GM18873 (cell line): Measurements from ENCODE around the gene TMEM44.

Source experiments
- ATAC-seq: cut with Tn5 transposase; IDR thresholded peaks from one replicate; pipeline ENCODE4 v1.9.1; 2021; ENCODE audit warnings: mild to moderate bottlenecking, moderate library complexity, moderate number of reproducible peaks; ENCODE audit not compliant: unreplicated experiment, low FRiP score

The TMEM44 gene

DNA sequence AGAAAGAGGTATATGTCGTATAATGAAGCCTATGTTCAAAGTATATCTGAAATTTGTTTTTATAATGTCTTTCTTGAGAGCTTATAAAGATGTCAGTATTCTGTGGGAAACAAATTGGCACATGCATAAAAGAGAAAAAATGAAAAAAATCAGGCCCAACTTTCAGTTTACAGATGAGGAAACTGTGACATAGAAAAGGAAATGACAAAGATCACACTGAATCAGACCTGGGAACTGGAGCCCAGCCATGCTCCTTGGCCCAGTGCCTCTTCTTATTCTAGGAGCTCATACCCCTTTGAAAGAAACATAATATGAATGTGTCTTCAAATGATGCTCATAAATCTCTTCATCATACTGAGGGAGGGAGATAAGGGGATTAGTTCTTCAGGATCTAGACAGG lies 48.4 kb downstream of the TMEM44 start:
- ATAC-seq, result no peak

DNA sequence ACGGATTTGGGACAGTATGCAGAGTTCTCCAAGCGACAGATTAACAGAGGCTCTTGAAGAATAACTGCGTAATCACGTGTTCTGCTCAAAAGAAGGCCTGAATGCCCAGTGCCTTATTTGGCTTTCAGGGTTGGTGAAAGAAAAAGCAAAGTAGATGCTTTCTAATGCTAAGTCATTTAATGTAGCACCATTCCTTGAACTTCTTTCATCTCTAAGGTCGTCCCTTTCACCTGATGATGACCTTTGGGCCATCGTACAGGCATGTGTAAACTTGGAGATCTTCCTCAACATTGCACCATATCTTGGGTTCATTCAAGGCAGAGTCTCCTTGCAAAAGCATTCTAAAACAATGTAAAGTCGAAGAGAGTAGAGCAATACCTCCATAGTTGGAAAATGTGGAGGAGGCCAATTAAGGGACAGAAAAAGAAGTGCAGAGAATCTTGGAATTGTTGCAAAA lies 48.9 kb downstream of the TMEM44 start:
- no peak for ATAC-seq

DNA sequence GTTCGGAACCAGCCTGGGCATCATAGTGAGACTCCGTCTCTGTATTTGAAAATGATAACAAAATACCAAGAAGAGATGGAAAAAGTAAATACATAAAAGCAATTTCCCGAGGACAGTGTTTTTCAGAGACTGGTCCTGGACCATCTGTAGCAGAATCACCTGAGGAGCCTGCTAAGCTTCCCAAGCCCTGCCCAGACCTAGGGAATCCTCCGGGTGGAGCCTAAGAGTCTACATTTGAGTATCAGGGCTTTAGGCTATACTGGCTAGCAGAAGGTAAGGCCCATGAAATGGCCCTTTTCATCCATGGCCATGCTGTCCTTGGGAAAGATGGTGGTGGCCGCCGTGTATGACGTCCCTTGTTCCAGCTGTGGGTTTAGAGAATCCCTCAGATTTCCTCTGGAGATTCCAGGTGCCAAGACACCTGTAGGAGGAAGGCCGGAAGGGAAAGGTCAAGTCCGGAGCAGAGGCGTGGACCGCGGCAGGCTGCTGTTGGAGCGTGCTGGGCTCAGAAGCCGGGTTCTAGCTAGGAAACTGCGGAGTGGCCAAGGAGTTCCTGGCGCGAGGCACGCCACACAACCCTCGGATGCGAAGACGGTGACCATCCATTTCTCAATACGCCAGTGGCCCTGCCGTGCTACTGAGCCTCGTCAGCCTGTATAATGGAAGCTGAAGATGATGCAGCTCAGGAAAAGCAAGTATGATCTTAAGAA lies 50.9 kb downstream of the TMEM44 start:
- no peak for ATAC-seq

DNA sequence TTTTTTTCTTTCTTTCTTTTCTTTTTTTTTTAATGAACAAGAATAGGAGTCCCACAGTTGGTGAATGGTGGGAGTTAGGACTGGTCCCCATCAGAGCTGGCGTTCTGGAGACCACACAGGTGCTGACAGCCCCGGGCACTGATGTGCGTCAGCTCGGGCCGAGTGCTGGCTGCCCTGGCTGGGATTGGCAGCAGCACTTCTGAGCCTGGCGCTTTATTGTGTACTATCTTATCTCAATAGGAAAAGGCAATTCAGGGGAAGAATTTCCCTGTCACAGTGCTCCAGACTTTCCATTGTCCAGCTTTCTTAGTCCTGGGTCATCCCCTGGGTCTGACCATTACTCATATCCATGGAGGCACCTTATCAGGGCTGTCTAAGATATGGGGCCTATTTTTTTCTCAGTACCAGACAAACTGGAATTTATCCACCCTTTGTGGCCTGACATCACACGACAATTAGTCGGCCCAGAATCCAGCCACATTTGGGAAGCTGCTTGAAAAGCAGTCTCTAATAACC lies 54.1 kb downstream of the TMEM44 start:
- no peak for ATAC-seq

DNA sequence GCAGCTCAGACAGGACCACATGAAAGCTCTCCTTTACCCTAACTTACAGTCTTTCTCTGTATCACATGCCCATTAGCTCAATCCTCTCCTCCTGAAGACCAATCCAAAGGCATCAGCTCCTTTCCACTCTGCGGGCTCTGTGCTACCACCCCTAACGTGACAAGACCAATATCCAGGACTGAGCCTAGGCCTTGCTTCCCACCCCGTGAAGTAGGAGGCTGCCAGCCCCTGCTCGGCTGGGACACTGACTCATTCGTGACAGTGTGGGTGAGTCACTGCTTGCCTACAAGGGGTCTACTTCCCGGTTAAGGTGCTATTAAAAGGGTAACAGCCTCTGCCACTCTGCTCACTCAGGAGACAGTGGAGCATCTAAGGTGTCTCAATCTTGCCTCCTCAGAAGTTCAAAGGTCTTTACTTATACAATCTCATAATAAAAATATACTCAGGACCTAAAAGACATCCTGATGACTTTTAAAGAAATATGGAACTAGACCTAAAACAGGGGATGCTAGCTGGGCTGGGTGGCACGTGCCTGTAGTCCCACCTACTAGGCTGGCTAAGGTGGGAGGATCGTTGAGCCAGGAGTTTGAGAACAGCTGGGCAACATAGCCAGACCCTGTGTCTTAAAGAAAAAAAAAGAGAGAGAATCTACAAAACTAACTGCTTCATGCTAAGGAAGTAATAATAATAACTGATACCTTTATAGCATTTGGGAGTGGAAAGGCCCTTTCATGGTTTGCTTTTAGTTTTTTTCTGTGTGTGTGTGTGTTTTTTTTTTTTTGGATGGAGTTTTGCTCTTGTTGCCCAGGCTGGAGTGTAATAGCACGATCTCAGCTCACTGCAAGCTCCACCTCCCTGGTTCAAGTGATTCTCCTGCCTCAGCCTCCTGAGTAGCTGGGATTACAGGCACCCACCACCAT lies 55.0 kb downstream of the TMEM44 start:
- ATAC-seq, result no peak

DNA sequence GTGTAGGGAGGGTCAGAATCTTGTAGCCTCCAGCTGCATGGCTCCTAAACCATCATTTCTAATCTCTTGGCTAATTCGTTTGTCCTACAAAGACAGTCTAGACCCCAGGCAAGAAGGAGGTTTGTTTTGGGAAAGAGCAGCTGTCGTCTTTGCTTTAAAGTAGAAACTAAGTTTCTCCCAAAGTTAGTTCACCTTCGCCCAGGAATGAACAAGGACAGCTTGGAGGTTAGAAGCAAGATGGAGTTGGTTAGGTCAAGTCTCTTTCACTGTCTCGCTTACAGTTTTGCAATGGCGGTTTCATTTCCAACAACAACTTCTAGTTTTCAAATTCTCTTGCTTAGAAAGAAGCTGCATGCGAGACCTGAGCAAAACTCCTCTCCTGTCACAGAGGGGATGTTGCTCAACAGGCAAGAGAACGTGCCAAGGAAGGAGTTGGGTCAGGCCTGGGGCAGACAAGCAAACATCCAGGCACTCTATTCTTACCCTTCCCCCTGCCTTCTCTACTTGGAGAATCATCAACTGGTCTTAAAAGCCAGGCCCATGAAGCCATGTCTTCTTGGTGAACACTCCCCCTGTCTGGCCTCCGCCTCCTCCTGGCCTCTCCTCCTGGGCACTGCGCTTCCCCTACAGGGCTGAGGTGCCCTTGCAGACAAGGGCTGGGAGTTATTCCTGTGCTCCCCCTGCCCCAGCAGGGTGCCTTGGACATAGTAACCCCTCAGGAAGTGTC lies 57.6 kb downstream of the TMEM44 start:
- ATAC-seq, result no peak

DNA sequence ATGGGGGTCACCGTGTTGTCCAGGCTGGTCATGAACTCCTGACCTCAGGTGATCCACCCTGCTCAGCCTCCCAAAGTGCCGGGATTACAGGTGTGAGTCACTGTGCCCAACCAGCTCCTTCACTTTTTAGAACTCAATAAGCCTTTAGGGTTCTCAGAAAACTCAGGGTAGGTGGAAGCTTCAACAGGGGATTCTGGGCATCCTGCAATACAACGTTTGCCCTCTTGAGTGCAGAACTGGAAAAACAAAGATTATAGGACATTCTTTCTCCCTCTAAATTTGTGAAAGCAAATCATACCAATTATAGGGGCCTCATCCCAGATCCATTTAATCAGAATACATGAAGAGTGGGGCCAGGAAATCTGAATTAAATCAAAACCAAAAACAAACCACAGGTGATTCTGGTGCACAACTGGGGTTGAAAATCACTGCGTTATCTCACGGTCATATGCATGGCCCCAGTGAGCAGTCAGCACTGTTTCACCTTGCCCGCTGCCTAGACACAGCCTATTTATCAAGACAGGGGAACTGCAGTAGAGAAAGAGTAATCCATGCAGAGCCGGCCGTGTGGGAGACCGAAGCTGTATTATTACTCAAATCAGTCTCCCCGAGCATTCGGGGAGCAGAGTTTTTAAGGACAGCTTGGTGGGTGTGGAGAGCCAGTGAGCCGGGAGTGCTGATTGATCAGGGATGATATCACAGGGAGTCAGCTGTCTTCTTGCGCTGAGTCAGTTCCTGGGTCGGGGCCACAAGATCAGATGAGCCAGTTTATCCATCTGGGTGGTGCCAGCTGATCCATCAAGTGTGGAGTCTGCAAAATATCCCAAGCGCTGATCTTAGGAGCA lies 58.4 kb downstream of the TMEM44 start:
- ATAC-seq, result no peak

DNA sequence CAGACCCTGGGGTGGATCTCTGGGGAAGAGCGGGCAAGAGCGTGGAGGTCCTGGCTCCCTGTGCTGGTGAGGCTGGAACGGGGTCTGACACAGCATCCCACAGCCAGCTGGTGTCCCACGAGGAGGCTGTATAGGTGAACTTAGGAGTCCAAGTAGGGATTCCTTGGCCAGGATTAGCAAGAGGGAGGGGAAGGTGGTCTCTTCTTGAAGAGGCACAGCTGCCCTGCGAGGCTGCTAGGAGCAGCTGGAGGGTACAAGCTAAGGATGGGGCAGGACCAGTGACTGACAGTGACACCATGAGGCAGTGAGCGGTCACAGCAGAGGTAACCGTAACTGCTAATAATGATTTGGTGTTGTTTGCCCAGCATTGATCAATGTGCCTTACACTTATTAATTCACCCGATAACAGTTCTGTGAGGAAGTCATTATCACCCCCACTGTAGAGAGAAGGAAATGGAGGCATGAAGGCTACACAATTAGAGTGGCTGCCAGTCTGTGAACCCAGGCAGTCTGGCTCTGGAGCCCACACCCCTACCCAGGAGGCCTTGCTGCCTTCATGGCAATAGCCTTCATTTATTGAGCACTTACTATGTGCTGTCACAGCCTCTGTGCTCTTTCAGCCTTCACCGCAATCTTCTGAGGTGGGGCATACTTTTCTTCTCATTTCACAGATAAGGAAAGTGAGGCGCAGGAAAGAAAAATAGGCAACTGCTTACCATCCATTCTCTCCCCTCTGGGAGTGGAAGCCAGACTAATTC lies 59.4 kb downstream of the TMEM44 start:
- ATAC-seq, result no peak

DNA sequence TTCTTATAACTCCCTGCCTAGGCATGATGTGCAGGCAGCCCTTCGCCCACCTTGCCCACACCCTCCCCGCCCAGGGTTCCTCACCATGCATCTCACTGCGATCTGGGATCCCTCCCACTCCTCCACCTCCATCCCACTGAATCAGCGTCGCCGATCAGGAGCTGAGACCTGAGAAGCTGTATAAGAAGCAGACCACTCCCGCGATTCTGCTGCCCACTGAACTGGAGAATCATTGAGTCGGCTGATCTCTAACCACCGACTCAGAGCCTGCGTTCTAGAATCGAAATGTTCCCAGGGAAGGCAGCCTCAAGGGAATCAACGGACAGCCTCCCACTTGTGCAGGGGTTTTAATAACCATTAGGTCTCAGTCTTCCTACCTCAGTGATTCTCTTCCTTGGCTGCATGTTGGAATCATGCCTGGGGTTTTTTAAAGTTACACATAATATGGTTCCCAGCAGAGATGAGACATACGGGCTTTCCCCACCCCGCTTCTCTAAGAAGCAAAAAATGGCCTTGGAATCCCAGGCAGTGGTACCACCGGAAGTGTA lies 60.2 kb downstream of the TMEM44 start:
- ATAC-seq, result no peak

DNA sequence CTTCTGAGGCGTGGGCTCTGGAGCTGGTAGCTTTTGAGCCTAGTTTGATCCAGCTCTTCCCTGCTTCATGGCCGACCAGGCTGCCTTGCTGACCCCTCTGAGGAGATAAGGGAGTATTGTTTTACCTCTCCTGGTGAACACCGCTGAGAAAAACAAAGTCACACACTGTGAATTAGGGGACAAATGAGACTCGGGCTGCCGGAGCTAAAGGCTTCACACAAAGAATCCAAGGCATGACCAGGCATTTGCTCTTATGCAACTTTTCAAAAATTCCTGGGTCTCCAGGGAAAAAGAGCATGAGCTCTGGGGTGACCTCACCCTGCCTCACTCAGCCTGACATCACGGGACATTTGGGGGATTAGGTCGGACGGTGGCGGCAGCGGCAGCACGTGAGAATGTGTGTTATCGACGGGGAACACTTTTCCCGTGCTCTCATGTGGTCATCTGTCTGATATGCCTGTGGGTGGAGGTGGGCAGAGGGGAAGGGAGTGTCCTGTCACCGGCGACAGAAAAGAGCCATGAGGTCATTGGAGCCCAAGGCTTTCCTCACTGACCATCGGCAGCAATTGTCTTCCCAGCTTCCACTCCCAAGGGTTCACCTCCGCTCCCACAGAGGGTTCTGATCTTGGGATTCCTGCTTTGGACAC lies 61.0 kb downstream of the TMEM44 start:
- no peak for ATAC-seq

DNA sequence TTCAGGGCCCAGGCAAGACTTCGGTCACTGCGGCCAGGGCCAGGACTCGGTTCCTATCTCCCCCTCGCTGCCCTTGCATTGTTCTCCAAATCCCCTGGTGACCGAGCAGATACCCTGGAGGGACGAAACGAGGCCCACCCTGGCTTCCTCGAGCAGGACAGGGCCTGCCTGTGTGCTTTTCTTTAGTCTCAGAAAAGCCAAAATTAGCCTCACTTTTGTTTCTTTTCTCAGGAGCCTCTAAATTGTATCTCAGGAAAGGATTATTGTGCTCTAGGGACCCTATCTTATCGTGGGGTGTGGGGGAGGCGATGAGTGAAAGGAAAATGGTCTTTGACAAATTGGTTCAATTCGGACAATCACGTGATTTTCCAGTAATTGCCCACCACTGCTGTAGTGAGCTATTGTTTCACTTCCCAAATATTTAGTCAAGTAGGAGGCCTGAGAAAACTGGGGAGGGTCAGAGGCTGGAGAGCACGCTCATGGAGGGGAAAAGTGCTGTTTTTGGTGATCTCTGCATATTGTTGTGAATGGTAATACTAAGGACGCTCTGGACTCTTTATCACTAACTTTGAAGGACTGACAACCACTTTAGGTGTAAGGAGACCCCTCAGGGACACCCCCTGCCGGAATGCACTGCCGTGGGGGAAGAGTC lies 61.6 kb downstream of the TMEM44 start:
- no peak for ATAC-seq

DNA sequence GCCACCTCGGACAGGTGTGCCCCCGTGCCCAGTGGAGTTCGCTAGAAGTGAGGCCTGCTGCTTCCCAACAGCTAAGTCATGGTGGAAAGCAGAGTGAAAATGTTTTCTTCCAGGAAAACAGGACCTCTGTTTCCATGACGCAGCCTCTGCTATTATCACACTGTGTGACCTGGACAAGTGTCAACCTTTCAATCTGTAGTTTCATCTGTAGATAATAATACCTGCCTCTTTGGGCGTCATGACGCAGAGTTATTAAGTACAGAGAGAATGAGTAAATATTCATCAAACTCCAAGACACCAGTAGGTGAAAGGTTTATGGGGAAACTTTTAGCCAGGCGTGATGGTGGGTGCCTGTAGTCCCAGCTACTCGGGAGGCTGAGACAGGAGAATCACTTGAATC lies 62.3 kb downstream of the TMEM44 start:
- ATAC-seq, result no peak

DNA sequence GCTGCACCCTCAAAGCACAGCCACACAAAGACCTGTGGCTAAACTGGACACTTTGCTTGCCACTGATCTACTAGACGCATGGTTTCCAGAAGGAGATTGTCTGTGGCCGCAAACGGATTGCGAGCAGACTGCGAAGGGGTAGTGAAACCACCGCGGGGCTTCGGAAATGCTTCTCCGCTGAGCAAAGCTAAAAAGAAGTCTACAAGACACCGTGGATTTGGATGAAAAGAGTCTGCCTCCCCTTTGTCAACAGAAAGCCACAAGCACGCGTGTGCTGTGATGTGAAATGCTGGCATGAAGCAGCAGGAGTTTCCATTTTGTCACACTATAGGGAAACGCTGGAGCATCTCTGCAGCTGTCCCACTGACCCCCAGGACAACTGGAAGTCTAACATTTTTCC lies 63.0 kb downstream of the TMEM44 start:
- no peak for ATAC-seq

DNA sequence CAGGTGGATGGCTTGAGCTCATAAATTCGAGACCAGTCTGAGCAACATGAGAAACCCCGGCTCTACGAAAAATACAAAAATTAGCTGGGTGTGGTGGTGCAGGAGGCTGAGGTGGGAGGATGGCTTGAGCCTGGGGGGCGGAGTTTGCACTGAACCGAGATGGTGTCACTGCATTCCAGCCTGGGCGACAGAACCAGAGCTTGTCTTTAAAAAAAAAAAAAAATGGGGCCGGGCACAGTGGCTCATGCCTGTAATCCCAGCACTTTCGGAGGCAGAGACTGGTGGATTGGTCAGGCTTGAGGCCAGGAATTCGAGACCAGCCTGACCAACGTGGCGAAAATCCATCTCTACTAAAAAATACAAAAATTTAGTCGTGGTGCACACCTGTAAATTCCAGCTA lies 64.0 kb downstream of the TMEM44 start:
- ATAC-seq, result no peak

DNA sequence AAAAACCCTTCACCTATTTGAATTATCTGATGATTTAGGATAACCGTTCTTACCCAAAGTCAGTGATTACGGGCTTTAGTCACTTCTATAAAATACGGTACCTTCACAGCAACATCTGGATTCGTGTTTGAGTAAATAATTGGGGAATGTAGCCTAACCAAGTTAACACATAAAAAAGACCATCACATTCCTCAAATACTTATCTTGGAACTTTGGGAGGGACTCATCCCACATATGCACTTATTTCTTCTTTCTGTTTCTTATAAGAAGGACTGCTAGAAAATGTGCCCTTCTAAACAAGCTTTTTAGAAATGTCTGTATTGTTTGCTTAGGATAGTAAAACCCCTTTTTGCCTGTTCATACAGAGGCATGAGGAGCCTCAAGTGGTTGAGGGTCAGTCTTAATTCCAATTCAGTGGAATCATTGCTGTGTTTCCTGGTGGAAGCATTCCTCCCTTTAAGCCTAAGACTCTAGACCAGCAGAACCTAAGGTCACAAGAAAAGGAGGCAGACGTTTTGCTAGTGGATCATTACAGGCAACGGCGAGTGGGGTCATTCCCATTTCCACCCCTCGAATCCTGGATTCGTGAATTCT lies 67.5 kb downstream of the TMEM44 start:
- ATAC-seq, result no peak

DNA sequence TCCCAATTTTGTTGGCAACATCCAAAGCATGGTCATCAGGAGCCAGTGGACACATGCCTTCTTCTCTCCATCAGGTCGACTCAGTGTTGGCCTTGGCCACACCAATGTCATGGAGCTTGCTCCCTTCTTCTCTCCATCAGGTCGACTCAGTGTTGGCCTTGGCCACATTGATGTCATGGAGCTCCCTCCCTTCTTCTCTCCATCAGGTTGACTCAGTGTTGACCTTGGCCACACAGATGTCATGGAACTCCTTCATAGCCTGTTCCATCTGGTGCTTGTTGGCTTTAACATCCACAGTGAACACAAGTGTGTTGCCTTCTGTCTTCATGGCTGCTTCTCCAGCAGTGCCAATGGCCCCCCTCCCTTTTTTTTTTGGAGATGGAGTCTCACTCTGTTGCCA lies 70.2 kb downstream of the TMEM44 start:
- ATAC-seq, result no peak

DNA sequence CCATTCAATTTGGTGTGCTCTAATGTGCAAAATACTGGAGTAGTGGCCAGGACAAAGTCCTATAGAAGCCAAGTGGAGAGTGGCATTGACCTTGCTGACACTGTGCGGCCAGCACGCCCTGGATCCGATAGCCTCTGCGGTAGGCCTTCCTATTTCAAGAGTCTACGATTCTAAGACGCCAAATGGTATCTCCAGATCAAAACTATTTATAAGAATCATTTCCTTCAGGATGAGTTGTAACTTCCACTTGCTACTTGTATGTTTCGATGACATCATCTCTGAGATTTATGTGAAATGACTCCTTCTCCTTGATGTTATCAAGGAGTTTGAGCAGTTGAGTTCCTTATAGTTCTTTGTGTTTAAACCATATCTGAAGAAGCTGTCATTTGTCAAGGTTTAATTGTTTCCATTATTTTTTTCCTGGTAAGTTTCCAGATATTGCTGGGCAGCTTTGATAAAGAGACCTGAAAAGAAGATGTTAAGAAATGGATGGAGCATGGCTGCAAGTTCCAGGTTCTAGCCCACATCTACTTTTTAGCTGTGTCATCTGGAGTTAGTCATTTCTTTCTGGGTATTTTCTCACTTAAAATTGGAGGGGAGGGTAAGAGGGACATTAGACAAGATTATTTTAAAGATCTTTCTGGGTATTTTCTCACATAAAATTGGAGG lies 71.8 kb downstream of the TMEM44 start:
- ATAC-seq, result no peak
